ENCODE data around the gene PDGFRB. TPM values are rescaled to one million over a fixed set of nuclear protein-coding genes. Genes with fewer than 3 reads are reported as not detected.

PDGFRB gene
- total RNA-seq, 4 donors from 2014 or later: 33.9 to 88.7 (median 41.7) TPM

DNA sequence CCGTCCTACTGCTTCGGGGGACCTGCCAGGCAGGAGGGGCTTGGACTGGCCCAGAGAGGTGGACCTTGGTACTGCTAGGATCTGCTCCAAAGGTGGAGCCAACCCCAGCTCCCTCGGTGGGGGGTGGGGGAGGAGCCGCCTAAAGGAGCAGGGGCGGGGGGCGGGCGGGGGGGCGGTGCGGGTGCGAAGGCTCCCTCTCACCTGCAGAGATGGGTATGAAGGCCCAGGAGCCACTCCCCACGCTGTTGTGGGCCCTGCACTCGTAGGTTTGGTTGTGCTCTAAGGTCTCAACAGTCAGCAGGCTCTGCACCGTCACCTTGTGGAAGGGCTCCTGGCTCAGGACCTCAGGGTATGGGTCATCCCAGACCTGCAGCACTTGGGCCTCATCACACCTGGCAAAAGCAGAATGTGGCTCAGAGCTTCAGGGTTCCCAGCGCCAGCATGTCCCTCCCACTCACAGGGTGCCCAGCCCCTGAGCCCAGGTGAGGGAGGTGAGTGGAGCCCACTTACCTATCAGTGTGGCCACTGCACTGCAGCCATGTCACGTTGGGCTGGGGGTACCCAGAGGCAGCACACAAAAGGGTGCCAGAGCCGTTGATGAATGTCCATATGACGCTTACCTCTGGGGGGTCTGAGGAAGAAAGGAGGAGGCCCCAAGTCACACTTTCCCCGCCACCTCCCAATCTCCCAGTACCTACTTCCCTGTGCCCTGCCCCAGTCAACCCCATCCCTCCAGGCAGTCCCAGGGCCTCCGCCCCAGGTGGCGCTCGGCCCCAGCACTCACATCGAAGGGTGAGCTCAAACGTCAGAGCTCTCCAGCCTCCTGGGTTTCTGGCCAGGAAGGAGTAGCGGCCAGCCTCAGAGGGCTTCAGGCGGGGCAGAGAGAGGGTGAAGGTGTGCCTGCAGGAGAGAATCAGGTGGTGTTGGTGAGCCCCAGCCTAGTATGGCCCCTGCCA lies 85.7 kb downstream of the PDGFRB start:
- TF ChIP-seq, protein P1, sequence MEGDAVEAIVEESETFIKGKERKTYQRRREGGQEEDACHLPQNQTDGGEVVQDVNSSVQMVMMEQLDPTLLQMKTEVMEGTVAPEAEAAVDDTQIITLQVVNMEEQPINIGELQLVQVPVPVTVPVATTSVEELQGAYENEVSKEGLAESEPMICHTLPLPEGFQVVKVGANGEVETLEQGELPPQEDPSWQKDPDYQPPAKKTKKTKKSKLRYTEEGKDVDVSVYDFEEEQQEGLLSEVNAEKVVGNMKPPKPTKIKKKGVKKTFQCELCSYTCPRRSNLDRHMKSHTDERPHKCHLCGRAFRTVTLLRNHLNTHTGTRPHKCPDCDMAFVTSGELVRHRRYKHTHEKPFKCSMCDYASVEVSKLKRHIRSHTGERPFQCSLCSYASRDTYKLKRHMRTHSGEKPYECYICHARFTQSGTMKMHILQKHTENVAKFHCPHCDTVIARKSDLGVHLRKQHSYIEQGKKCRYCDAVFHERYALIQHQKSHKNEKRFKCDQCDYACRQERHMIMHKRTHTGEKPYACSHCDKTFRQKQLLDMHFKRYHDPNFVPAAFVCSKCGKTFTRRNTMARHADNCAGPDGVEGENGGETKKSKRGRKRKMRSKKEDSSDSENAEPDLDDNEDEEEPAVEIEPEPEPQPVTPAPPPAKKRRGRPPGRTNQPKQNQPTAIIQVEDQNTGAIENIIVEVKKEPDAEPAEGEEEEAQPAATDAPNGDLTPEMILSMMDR (IDR thresholded peaks at IDR 0.05): no peak
- TF ChIP-seq POLR2A (IDR thresholded peaks at IDR 0.05): no peak
- intact Hi-C loops (cut with DNase I; ENCODE audit: low total_unique reads): no loop called here
- 83 to 96% methylated on average over 12 to 17 of the region's 25 CpGs for WGBS, 2 donors
- no peak overlapping the region for H3K4me3 ChIP-seq (ENCODE audit: low read depth, poor library complexity, severe bottlenecking)
- DNase-seq (ENCODE audit: low spot score in 2 of 2): no peak

DNA sequence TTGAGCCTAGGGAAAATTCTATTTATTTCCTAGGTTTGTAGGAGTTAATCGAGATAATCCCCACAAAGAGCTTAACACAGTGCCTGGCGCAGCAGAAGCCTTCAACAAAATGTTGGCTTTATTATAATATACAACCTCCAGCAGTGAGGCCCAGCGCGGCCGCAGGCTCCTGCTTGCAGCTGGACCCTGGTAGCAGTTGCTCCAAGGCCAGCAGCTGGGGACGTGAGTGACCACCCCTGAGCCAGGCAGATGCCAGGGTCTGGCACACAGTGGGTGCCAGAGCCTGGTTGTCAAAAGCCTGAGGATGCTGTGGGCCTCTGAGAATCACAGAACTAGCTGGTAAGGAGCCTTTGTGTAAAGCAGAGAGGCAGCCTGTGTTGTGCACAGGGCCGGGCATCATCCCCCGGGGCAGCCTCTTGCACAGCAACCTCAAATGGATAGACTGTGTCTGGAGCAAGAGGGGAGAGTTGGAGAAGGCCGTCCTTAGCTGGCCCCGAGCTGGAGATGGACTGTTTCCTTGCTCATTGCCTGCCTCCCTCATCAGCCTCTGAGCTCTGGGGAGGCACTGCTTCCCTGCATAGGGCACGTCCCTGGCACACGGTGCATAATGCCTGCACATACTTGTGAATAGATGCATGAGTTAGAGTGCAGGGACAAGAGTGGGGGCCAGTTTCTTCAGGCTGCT lies 86.5 kb downstream of the PDGFRB start:
- no peak for TF ChIP-seq POLR2A (IDR thresholded peaks at IDR 0.05)
- TF ChIP-seq, protein P1 (IDR thresholded peaks at IDR 0.05): no peak
- 85 to 86% methylated on average over 11 to 12 of the region's 12 CpGs for WGBS, 2 donors
- DNase-seq (ENCODE audit: low spot score in 2 of 2): no peak
- intact Hi-C loops (cut with DNase I; ENCODE audit: low total_unique reads): no loop called here
- H3K4me3 ChIP-seq (ENCODE audit: low read depth, poor library complexity, severe bottlenecking): no peak overlapping the region

- H3K4me3 ChIP-seq (ENCODE audit: low read depth, poor library complexity, severe bottlenecking): no peak overlapping the region
- intact Hi-C loops (cut with DNase I; ENCODE audit: low total_unique reads): no loop called here
- WGBS, 2 donors: 53 to 80% methylated on average over 4 of the region's 4 CpGs
- TF ChIP-seq, protein P1 (IDR thresholded peaks at IDR 0.05): no peak
- TF ChIP-seq POLR2A (IDR thresholded peaks at IDR 0.05): no peak
- no peak for DNase-seq (ENCODE audit: low spot score in 2 of 2)
Observed at GRCh38 chr5:150068472-150068871, 87.2 kb downstream of the PDGFRB start.

- no peak overlapping the region for H3K4me3 ChIP-seq (ENCODE audit: low read depth, poor library complexity, severe bottlenecking)
- 94% methylated on average over 6 of the region's 6 CpGs for WGBS, 2 donors
- TF ChIP-seq, protein P1 (IDR thresholded peaks at IDR 0.05): no peak
- no peak for TF ChIP-seq POLR2A (IDR thresholded peaks at IDR 0.05)
- DNase-seq (ENCODE audit: low spot score in 2 of 2): no peak
- intact Hi-C loops (cut with DNase I; ENCODE audit: low total_unique reads): no loop called here
Observed at GRCh38 chr5:150068071-150068470, 87.6 kb downstream of the PDGFRB start.

GRCh38 chr5:150067405-150067960 lies 88.2 kb downstream of the PDGFRB start:
- no peak for DNase-seq (ENCODE audit: low spot score in 2 of 2)
- intact Hi-C loops (cut with DNase I; ENCODE audit: low total_unique reads): no loop called here
- TF ChIP-seq, protein P1 (IDR thresholded peaks at IDR 0.05): no peak
- no peak for TF ChIP-seq POLR2A (IDR thresholded peaks at IDR 0.05)
- WGBS, 2 donors: 84 to 89% methylated on average over 6 of the region's 6 CpGs
- no peak overlapping the region for H3K4me3 ChIP-seq (ENCODE audit: low read depth, poor library complexity, severe bottlenecking)
